Measurements from ENCODE around the gene TMEM131.

The TMEM131 gene

GRCh38 chr2:97720746-97721145 is 275.0 kb downstream of the TMEM131 start:
- TF ChIP-seq CTCF (IDR thresholded peaks at IDR 0.05; ENCODE audit: insufficient read depth, missing control alignments): no peak
- DNase-seq (ENCODE audit: insufficient read length, low spot score): no peak
- FAIRE-seq: no peak

DNA sequence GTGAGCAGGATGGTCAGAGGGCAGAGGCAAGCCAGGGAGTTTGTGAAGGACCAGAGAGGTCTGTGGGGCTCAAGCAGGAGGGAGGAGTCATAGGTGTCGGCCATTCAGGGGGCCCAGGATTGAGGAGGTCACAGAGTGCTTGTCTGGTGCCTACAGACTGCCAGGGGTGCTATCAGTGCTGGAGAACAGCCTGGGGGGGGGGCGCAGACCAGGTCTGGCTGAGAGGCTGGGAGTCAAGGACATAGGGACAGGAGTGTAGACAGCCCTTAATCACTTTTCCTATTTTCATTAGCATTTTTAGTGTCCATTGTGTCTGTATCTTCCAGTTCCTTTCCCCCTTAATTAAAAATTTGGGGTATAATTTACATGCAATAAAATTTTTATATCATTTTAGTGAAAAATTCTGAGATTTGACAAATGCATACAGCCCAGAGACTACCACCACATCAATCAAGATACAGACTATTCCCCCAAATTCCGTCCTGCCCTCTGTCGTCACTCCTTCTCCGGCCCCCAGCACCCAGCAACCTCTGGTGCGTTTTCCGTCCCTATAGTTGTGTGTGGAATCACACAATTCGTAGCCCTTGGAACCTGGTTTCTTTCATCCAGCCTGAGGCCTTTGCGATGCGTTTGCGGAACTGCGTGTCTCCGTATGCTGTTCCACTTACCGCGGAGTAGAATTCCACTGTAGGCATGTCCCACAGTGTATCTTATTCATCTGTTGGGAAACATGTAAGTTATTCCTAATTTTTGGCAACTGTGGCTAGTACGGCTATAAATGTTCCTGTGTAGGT is 276.2 kb downstream of the TMEM131 start:
- DNase-seq (ENCODE audit: insufficient read length, low spot score) (no peak), FAIRE-seq (no peak)
- TF ChIP-seq CTCF (IDR thresholded peaks at IDR 0.05; ENCODE audit: insufficient read depth, missing control alignments): no peak

GRCh38 chr2:97718942-97719341 is 276.8 kb downstream of the TMEM131 start:
- DNase-seq (ENCODE audit: insufficient read length, low spot score) (no peak), FAIRE-seq (no peak)
- TF ChIP-seq CTCF (IDR thresholded peaks at IDR 0.05; ENCODE audit: insufficient read depth, missing control alignments): no peak

- DNase-seq (ENCODE audit: insufficient read length, low spot score) (no peak), FAIRE-seq (no peak)
Measured at GRCh38 chr2:97718051-97718882, 277.5 kb downstream of the TMEM131 start.

DNA sequence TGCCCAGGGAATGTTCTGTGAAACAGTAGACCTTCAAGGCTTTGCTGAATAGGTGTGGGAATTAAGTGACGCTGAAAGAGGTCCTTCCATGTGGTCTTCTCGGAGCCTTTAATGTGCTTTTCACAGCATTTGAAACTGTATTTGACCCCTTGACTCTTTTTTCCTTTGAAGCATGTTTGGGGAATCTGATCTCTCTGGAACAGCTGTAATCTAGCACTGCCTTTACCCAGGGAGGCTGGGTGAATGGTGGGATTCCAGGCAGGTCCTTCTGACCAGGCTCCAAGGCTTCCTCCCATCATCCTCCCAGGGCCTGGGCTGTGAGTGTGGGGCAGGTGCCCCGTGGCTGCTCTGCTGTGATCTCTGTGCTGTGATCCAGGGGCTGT is 278.1 kb downstream of the TMEM131 start:
- DNase-seq (ENCODE audit: insufficient read length, low spot score) (no peak), FAIRE-seq (no peak)
- no peak for TF ChIP-seq CTCF (IDR thresholded peaks at IDR 0.05; ENCODE audit: insufficient read depth, missing control alignments)

More at GRCh38 chr2:97718051-97718882, 277.5 kb downstream of the TMEM131 start:
- no peak for TF ChIP-seq CTCF (IDR thresholded peaks at IDR 0.05; ENCODE audit: insufficient read depth, missing control alignments)

DNA sequence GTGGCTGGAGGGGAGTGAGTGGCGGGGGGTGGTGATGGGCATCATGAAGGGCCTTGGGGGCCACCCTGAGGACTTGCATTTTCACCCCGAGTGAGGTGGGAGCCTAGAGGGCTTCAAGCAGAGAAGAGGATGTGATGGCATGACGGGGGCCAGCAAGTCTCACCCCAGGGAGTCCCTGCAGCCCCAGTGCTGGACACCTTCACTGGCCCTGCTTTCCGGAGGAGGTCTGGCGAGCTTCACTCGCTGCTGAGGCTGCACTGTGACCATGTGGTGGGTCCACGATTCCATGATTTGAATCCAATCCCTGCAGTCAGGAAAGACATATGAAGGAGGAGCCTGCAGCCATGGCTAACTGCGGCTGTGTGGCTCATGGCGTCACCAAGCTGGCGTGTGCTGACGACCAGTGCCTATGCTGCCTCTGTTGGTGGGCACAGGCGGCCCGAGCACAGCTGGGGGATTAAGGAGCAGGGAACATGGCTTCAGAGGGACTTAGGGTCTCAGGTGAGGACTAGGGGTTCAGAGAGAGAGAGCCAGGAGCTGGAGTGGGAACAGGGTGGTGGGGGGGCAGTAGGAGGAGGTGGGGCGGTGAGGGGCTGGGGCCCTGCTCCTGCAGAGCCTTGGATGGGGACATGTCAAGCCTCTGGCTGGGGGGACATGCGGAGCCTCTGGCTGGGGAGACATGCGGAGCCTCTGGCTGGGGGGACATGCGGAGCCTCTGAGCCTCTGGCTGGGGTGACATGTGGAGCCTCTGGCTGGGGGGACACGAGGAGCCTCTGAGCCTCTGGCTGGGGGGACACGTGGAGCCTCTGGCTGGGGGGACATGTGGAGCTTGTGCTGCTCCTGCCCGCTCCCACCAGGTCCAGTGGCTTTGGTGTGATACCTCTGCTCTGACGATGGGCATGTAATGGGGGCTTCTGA is 278.8 kb downstream of the TMEM131 start:
- no peak for TF ChIP-seq CTCF (IDR thresholded peaks at IDR 0.05; ENCODE audit: insufficient read depth, missing control alignments)
- no peak for FAIRE-seq
- no peak for DNase-seq (ENCODE audit: insufficient read length, low spot score)

All from D721Med (cell line).